Mammary epithelial cell (primary cell): ENCODE measurements around the gene GLCE.

Experiments used
- CTCF ChIP-seq, 2 donors: IDR thresholded peaks in 1 of 2; conservative IDR thresholded peaks in 1 of 2; 2 replicates each; pipeline ENCODE4 v1.5.1; 2011 to 2012; ENCODE audit warnings: inconsistent platforms in 2 of 2, low read length in 2 of 2, mild to moderate bottlenecking in 2 of 2, control low read depth in 1 of 2, low read depth in 1 of 2; ENCODE audit not compliant: insufficient read depth in 1 of 2; ENCODE audit errors: extremely low read depth in 1 of 2
- EZH2 ChIP-seq: IDR thresholded peaks from 2 replicates; pipeline ENCODE4 v1.6.1; 2012; ENCODE audit warnings: low read length, inconsistent platforms, borderline replicate concordance

- TF ChIP-seq EZH2 (no peak), CTCF (conservative IDR thresholded peaks at IDR 0.05 in 1 of 2, IDR thresholded peaks at IDR 0.05 in 1 of 2; ENCODE audit: extremely low read depth in 1 of 2, insufficient read depth in 1 of 2, low read depth in 1 of 2, low read length in 2 of 2) (no peak)
Measured at GRCh38 chr15:69118089-69118488, 42.3 kb upstream of the GLCE start.
